ENCODE measurements around the gene FBXO3.

FBXO3 gene

DNA sequence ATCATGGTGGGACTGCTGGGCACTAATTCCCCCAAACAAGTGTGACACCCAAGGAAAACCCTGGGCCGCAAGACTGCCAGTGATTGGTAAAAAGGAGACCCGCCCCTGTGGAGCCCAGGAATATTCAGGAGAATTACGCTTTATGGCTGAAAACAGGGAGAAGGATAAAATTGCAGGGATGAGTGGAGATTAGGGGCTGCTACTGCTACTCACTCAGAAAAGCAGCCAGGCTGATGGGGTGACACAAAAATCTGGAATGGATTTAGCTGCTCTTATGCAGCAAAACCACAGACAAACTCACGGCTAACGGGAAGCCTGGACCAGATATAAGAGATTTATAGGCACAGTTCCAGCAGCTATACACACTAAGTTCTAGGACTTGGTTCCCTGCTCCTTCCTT is 4.4 kb upstream of the FBXO3 start:
- no peaks in the 10 kb centered on the region for H3K9me2 ChIP-seq (replicated peaks; ENCODE audit: insufficient read depth, low read length)
- no peak overlapping the region for H2AFZ ChIP-seq (ENCODE audit: low read depth, low read length, severe bottlenecking)
- no peak overlapping the region for H3K4me2 ChIP-seq (ENCODE audit: low read depth, low read length, poor library complexity, severe bottlenecking)
- H3K36me3 ChIP-seq (ENCODE audit: low read length), result no peaks in the 10 kb centered on the region
- H3K9me3 ChIP-seq (ENCODE audit: insufficient read depth, low read length), result no peaks in the 10 kb centered on the region
- no peak for TF ChIP-seq EZH2phosphoT487 (conservative IDR thresholded peaks at IDR 0.05; ENCODE audit: low read length)
- H3F3A ChIP-seq (ENCODE audit: insufficient read depth), result no peaks in the 10 kb centered on the region
- no peaks in the 10 kb centered on the region for H3K79me2 ChIP-seq (ENCODE audit: insufficient read depth, low read length)
- no peaks in the 10 kb centered on the region for H4K20me1 ChIP-seq (ENCODE audit: low read depth, low read length)
- no peaks in the 10 kb centered on the region for H3K27me3 ChIP-seq (ENCODE audit: low read length)
- no peak overlapping the region for H3K4me3 ChIP-seq (ENCODE audit: insufficient read depth, low read length, poor library complexity, severe bottlenecking)
- H3K27ac ChIP-seq (ENCODE audit: low read depth, low read length), result no peak overlapping the region
- no peak overlapping the region for H3K9ac ChIP-seq (ENCODE audit: low read length)

DNA sequence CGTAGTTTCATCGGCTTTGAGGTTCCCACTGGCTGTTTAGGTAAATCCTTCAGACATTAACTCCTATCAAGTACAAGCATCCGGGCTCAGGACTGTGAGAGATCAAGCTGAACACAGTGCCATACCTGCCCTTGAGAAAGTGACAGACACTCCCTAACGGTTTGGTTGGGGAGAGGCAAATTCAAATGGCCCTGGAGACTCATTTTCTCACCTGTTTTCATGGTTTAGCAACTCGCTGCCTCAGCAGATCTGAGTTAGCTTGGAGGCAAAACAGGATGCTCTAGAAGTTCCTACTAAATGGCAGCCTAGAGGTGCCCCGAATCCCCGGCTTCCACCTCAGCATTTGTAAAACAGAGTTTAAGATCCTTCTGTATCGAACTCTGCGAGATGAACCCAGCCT is 3.6 kb upstream of the FBXO3 start:
- H3K36me3 ChIP-seq (ENCODE audit: low read length), result no peaks in the 10 kb centered on the region
- no peak for TF ChIP-seq EZH2phosphoT487 (conservative IDR thresholded peaks at IDR 0.05; ENCODE audit: low read length)
- TF ChIP-seq, protein P1, sequence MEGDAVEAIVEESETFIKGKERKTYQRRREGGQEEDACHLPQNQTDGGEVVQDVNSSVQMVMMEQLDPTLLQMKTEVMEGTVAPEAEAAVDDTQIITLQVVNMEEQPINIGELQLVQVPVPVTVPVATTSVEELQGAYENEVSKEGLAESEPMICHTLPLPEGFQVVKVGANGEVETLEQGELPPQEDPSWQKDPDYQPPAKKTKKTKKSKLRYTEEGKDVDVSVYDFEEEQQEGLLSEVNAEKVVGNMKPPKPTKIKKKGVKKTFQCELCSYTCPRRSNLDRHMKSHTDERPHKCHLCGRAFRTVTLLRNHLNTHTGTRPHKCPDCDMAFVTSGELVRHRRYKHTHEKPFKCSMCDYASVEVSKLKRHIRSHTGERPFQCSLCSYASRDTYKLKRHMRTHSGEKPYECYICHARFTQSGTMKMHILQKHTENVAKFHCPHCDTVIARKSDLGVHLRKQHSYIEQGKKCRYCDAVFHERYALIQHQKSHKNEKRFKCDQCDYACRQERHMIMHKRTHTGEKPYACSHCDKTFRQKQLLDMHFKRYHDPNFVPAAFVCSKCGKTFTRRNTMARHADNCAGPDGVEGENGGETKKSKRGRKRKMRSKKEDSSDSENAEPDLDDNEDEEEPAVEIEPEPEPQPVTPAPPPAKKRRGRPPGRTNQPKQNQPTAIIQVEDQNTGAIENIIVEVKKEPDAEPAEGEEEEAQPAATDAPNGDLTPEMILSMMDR (IDR thresholded peaks at IDR 0.05; ENCODE audit: insufficient read depth, low read length, poor library complexity, severe bottlenecking), result no peak
- no peaks in the 10 kb centered on the region for H3K27me3 ChIP-seq (ENCODE audit: low read length)
- H3K79me2 ChIP-seq (ENCODE audit: insufficient read depth, low read length), result no peaks in the 10 kb centered on the region
- H3K9ac ChIP-seq (ENCODE audit: low read length), result no peak overlapping the region
- no peaks in the 10 kb centered on the region for H3K9me2 ChIP-seq (replicated peaks; ENCODE audit: insufficient read depth, low read length)
- no peak overlapping the region for H3K4me3 ChIP-seq (ENCODE audit: insufficient read depth, low read length, poor library complexity, severe bottlenecking)
- no peaks in the 10 kb centered on the region for H4K20me1 ChIP-seq (ENCODE audit: low read depth, low read length)
- H2AFZ ChIP-seq (ENCODE audit: low read depth, low read length, severe bottlenecking), result no peak overlapping the region
- H3K27ac ChIP-seq (ENCODE audit: low read depth, low read length), result no peak overlapping the region
- H3F3A ChIP-seq (ENCODE audit: insufficient read depth), result no peaks in the 10 kb centered on the region
- no peak overlapping the region for H3K4me2 ChIP-seq (ENCODE audit: low read depth, low read length, poor library complexity, severe bottlenecking)
- H3K9me3 ChIP-seq (ENCODE audit: insufficient read depth, low read length), result no peaks in the 10 kb centered on the region

DNA sequence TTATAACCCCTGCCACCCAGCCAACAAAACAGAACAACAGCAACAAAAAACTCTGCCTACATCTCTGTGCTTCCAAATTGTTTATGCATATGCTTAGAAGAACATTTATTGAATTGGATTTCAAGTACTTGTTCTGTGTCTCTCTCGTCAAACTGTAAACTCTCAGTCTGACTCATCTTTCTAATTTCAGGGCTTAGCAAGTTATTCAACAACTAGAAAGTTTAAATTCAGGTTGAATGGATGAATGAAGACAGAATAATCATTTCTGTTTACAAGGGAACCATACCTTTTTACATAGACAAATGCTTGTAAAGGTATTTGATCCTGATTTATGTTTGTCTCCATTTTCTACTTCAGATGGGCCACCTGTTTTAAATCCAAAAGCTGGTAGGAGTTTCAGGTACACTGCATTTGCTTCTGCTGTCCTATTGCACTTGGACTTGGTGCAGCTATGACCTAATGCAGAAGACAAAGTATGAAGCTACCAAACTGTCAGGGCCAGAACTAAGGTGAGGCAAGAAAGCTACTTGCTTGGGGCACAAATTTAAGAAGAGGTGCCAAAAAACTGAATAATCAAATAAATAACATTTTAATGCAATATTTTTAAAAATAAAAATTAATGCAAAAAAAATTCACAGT is 1.6 kb upstream of the FBXO3 start:
- Histone ChIP-seq H3K4me3 (ENCODE audit: insufficient read depth, low read length, poor library complexity, severe bottlenecking) (no peak overlapping the region), H3K27me3 (ENCODE audit: low read length) (no peaks in the 10 kb centered on the region), H3F3A (ENCODE audit: insufficient read depth) (no peaks in the 10 kb centered on the region), H2AFZ (ENCODE audit: low read depth, low read length, severe bottlenecking) (no peak overlapping the region), H3K27ac (ENCODE audit: low read depth, low read length) (no peak overlapping the region), H3K9me3 (ENCODE audit: insufficient read depth, low read length) (no peaks in the 10 kb centered on the region), H3K9ac (ENCODE audit: low read length) (no peak overlapping the region), H3K9me2 (replicated peaks; ENCODE audit: insufficient read depth, low read length) (no peaks in the 10 kb centered on the region), H3K36me3 (ENCODE audit: low read length) (no peaks in the 10 kb centered on the region), H3K79me2 (ENCODE audit: insufficient read depth, low read length) (no peaks in the 10 kb centered on the region), H3K4me2 (ENCODE audit: low read depth, low read length, poor library complexity, severe bottlenecking) (no peak overlapping the region), H4K20me1 (ENCODE audit: low read depth, low read length) (no peaks in the 10 kb centered on the region)
- TF ChIP-seq, protein P1 (IDR thresholded peaks at IDR 0.05; ENCODE audit: insufficient read depth, low read length, poor library complexity, severe bottlenecking), result no peak
- no peak for TF ChIP-seq EZH2phosphoT487 (conservative IDR thresholded peaks at IDR 0.05; ENCODE audit: low read length)

DNA sequence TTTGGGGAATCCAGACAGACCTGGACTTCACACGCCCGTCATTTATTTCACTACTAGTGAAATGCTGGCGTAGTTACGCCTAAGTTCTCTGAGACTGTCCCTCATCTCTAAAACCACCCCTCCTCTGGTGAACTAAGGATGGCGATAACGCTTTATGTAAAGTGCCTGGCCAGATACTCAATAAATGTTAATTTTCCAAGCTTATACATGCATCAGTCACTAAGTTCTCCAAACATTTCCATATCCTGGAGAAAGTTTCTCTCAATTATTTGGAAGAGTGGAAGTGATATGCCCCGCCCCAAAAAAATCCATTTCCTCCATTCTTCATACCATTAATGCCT is 1.1 kb upstream of the FBXO3 start:
- H3K27me3 ChIP-seq (ENCODE audit: low read length), result no peaks in the 10 kb centered on the region
- no peaks in the 10 kb centered on the region for H3K79me2 ChIP-seq (ENCODE audit: insufficient read depth, low read length)
- no peaks in the 10 kb centered on the region for H3K9me2 ChIP-seq (replicated peaks; ENCODE audit: insufficient read depth, low read length)
- no peak for TF ChIP-seq EZH2phosphoT487 (conservative IDR thresholded peaks at IDR 0.05; ENCODE audit: low read length)
- TF ChIP-seq, protein P1 (IDR thresholded peaks at IDR 0.05; ENCODE audit: insufficient read depth, low read length, poor library complexity, severe bottlenecking), result no peak
- H3F3A ChIP-seq (ENCODE audit: insufficient read depth), result no peaks in the 10 kb centered on the region
- H3K27ac ChIP-seq (ENCODE audit: low read depth, low read length), result no peak overlapping the region
- no peaks in the 10 kb centered on the region for H3K9me3 ChIP-seq (ENCODE audit: insufficient read depth, low read length)
- H4K20me1 ChIP-seq (ENCODE audit: low read depth, low read length), result no peaks in the 10 kb centered on the region
- no peak overlapping the region for H3K4me2 ChIP-seq (ENCODE audit: low read depth, low read length, poor library complexity, severe bottlenecking)
- no peaks in the 10 kb centered on the region for H3K36me3 ChIP-seq (ENCODE audit: low read length)
- H3K9ac ChIP-seq (ENCODE audit: low read length), result no peak overlapping the region
- no peak overlapping the region for H3K4me3 ChIP-seq (ENCODE audit: insufficient read depth, low read length, poor library complexity, severe bottlenecking)
- no peak overlapping the region for H2AFZ ChIP-seq (ENCODE audit: low read depth, low read length, severe bottlenecking)
